Kidney (tissue), 14 donors: ENCODE measurements around the gene LOX. TPM values are rescaled to one million over a fixed set of nuclear protein-coding genes. Genes with fewer than 3 reads are reported as not detected.

Experiments
- DNase-seq, 5 donors: peaks; one replicate each; pipeline ENCODE4 v3.0.0-alpha.2; 2013 to 2020
- FAIRE-seq: peaks from 2 replicates; lab custom pipeline; 2012; peaks lifted over from hg19 to GRCh38; lab: Jason Lieb, UNC
- H3K27ac ChIP-seq, 2 donors: one replicate each; pipeline ENCODE4 v1.7.0; 2013; ENCODE audit warnings: low read depth in 2 of 2, low read length in 2 of 2, inconsistent platforms in 1 of 2
- H3K27me3 ChIP-seq: one replicate; pipeline ENCODE4 v1.7.1; 2013; ENCODE audit warnings: low read length, inconsistent platforms; ENCODE audit not compliant: control insufficient read depth, insufficient read depth
- H3K36me3 ChIP-seq, 3 donors: one replicate each; pipeline versions ENCODE4 v1.7.0 to v1.7.1; 2013; ENCODE audit warnings: low read length in 3 of 3, control low read depth in 1 of 3, inconsistent platforms in 1 of 3; ENCODE audit not compliant: insufficient read depth in 3 of 3, control insufficient read depth in 2 of 3
- H3K4me1 ChIP-seq, 3 donors: one replicate each; pipeline versions ENCODE4 v1.7.0 to v1.7.1; 2013; ENCODE audit warnings: low read length in 3 of 3, inconsistent platforms in 1 of 3, low read depth in 1 of 3; ENCODE audit not compliant: control insufficient read depth in 2 of 3, insufficient read depth in 2 of 3
- H3K4me3 ChIP-seq, 3 donors: one replicate each; pipeline versions ENCODE4 v1.7.0 to v1.8.1; 2013; ENCODE audit warnings: low read length in 3 of 3, control low read depth in 1 of 3, inconsistent platforms in 1 of 3
- H3K9ac ChIP-seq, 3 donors: one replicate each; pipeline versions ENCODE4 v1.7.0 to v1.7.1; 2013; ENCODE audit warnings: low read length in 3 of 3, control low read depth in 1 of 3, inconsistent platforms in 1 of 3
- H3K9me3 ChIP-seq, 3 donors: one replicate each; pipeline versions ENCODE4 v1.7.0 to v1.7.1; 2013; ENCODE audit warnings: low read length in 3 of 3, control low read depth in 1 of 3, inconsistent platforms in 1 of 3; ENCODE audit not compliant: control insufficient read depth in 2 of 3, insufficient read depth in 1 of 3
- intact Hi-C: fragments of 100-400 bp; cut with DNase I; formaldehyde crosslinking; loops from one replicate; pipeline ENCODE4 v1.11.1; 2022
- polyA plus RNA-seq: library from polyadenylated mRNA; stranded (reverse); fragments of 350-450 nt; fragmentation: Illumina TruSeq; extraction: RNeasy Lipid Tissue Mini Kit (QIAGEN cat#74804); gene quantifications from one replicate; pipeline ENCODE4 v1.2.3, GENCODE V29; 2014; ENCODE audit warnings: low read depth, low replicate concordance; ENCODE audit not compliant: insufficient read depth
- total RNA-seq: library from RNA; stranded (reverse); fragmentation: NEBNext Ultra II Directional; extraction: Animal tissue kit (Norgen Biotek cat#: 25700); gene quantifications from one replicate; pipeline ENCODE4 v1.2.1, GENCODE V29; 2021
- TF ChIP-seq, protein P1 (sequence below): IDR thresholded peaks from 3 replicates; pipeline ENCODE4 v1.5.1; 2012; ENCODE audit warnings: mild to moderate bottlenecking, moderate library complexity, borderline replicate concordance; ENCODE audit not compliant: insufficient read depth; ENCODE audit errors: extremely low read depth
- donor health status: control.
- donor health status: control.
- donor health status: control.
- donor health status: control.
- donor health status: control.
- donor health status: DM: yes; HTN: yes; CAD: no.
- donor health status: Normal renal cell carcinoma (clear cell type).

The LOX gene
- total and polyA plus RNA-seq, 2 donors from 2014 or later = 3.4 to 9.2 TPM

DNA sequence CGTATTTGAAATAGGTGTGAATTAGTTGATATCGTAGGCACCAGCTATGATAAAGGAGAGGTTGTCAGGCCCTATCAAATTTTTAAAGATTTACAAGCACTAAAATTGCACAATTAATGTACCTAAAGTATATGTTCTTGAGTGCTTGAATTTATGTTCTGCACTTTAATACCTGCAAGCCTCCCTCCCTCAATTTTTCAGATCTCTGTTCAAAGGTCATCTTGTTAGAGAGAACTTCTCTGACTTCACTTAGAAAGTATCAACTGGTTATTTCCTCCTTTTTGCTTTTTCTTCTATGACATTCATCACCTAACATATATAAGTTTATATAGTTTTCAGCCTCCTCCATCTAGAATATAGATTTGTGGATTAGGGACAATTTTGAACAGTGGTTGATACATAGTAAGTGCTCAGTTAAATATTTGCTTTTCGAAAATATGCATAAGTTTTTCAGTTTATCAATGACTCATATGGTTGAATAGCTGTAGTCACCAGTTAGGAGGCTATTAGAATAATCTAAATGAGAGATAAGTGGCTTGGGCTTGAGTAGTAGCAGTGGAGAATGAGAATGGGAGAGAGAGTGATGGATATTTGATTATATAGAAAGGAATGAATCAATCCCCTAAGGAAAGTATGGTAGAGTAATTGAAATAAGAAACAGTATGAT is 37.3 kb downstream of the LOX start:
- no peaks in the 10 kb centered on the region for H3K9me3 ChIP-seq
- no peaks in the 10 kb centered on the region for H3K27me3 ChIP-seq
- TF ChIP-seq, protein P1, sequence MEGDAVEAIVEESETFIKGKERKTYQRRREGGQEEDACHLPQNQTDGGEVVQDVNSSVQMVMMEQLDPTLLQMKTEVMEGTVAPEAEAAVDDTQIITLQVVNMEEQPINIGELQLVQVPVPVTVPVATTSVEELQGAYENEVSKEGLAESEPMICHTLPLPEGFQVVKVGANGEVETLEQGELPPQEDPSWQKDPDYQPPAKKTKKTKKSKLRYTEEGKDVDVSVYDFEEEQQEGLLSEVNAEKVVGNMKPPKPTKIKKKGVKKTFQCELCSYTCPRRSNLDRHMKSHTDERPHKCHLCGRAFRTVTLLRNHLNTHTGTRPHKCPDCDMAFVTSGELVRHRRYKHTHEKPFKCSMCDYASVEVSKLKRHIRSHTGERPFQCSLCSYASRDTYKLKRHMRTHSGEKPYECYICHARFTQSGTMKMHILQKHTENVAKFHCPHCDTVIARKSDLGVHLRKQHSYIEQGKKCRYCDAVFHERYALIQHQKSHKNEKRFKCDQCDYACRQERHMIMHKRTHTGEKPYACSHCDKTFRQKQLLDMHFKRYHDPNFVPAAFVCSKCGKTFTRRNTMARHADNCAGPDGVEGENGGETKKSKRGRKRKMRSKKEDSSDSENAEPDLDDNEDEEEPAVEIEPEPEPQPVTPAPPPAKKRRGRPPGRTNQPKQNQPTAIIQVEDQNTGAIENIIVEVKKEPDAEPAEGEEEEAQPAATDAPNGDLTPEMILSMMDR = no peak
- H3K4me3 ChIP-seq = no peak overlapping the region
- no peaks in the 10 kb centered on the region for H3K4me1 ChIP-seq
- no peaks in the 10 kb centered on the region for H3K36me3 ChIP-seq
- intact Hi-C loops = no loop called here
- H3K9ac ChIP-seq = no peak overlapping the region
- DNase-seq = no peak
- FAIRE-seq = no peak
- H3K27ac ChIP-seq = no peak overlapping the region

DNA sequence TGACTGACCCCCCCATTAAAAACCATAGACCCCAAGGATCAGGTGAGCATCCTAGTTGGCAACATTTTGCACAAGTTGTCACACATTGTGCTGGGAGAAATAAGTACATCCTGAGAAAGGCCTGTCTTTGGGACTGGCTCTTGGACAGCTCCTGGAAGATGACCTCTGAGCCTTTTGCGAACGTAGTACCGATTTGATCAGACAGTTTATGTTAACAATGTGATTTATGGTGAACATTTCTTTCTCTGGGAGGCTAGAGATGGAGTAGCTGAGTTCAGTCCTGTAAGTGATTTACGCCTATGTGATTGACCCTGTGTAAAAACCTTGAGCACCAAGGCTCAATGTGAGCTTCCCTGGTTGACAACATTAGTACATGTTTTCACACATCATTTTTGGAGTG is 41.7 kb downstream of the LOX start:
- Histone ChIP-seq H3K27me3 (no peaks in the 10 kb centered on the region), H3K4me3 (no peak overlapping the region), H3K36me3 (no peaks in the 10 kb centered on the region), H3K9ac (no peak overlapping the region), H3K4me1 (no peaks in the 10 kb centered on the region), H3K27ac (no peak overlapping the region), H3K9me3 (no peaks in the 10 kb centered on the region)
- DNase-seq (no peak), FAIRE-seq (no peak)
- TF ChIP-seq, protein P1 = no peak
- intact Hi-C loops = no loop called here

DNA sequence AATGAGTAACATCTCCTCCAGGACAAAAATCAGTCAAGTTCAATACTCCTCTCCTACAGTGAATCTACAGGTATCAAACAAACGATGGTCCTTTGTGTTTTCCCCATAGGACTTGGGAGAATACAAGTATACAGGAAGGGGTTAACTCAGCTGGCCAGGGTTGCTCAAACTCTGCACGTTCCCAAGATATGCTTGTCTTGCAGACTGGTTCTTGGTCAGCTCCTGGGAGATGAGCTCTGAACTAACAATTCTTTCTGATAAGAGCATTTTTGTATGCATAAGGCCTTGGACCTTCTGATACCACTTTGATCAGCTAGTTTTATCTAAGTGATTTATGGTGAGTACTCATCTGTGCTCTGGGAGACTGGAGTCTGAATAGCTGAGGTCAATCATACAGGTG is 42.1 kb downstream of the LOX start:
- FAIRE-seq (no peak), DNase-seq (no peak)
- no peaks in the 10 kb centered on the region for H3K4me1 ChIP-seq
- no peaks in the 10 kb centered on the region for H3K27me3 ChIP-seq
- no peak overlapping the region for H3K27ac ChIP-seq
- intact Hi-C loops = no loop called here
- TF ChIP-seq, protein P1 = no peak
- no peaks in the 10 kb centered on the region for H3K9me3 ChIP-seq
- H3K36me3 ChIP-seq = no peaks in the 10 kb centered on the region
- no peak overlapping the region for H3K4me3 ChIP-seq
- no peak overlapping the region for H3K9ac ChIP-seq

DNA sequence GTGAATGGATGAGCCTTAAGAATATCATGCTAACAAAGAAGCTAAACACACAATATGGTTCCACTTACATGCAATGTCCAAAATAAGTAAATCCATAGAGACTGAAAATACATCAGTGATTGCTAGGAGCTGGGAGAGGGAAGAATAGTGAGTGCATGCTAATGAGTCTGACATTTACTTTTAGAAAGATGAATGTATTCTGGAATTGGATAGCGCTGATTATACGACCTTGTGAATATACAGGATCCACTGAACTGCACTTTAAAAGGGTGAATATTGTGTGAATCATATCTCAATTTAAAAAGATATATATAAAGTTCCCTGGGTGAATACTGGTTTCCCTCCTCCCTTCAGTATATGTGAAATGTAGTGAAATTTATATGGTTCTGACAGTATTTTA is 46.2 kb downstream of the LOX start:
- H3K36me3 ChIP-seq = no peaks in the 10 kb centered on the region
- TF ChIP-seq, protein P1 = no peak
- intact Hi-C loops = no loop called here
- no peak for DNase-seq
- H3K9me3 ChIP-seq = no peaks in the 10 kb centered on the region
- no peak overlapping the region for H3K27ac ChIP-seq
- H3K4me1 ChIP-seq = no peaks in the 10 kb centered on the region
- H3K9ac ChIP-seq = no peak overlapping the region
- H3K27me3 ChIP-seq = no peaks in the 10 kb centered on the region
- no peak for FAIRE-seq
- H3K4me3 ChIP-seq = no peak overlapping the region
